HG03064 (cell line): ENCODE measurements around the gene RTP3.
"Not testable (repeated sequence)": the region's sequence is repeated elsewhere in the genome, so short reads cannot be mapped to it uniquely, and the experiment has no call there.

Source experiments
- ATAC-seq: cut with Tn5 transposase; IDR thresholded peaks from one replicate; pipeline ENCODE4 v1.9.1; 2021; ENCODE audit warnings: low read depth; ENCODE audit not compliant: unreplicated experiment

The RTP3 gene

GRCh38 chr3:46516521-46516920, 18.7 kb downstream of the RTP3 start:
- ATAC-seq: no peak

- ATAC-seq: no peak
These were observed 19.4 kb downstream of the RTP3 start for GRCh38 chr3:46517016-46517783.

GRCh38 chr3:46517784-46518181, 20.0 kb downstream of the RTP3 start:
- no peak for ATAC-seq

- ATAC-seq: no peak
These were observed 22.2 kb downstream of the RTP3 start for GRCh38 chr3:46519952-46520351.

- ATAC-seq: no peak
These were observed 22.8 kb downstream of the RTP3 start for GRCh38 chr3:46520531-46520930.

- ATAC-seq: no peak
These were observed 23.3 kb downstream of the RTP3 start for GRCh38 chr3:46521096-46521495.

GRCh38 chr3:46522201-46522600, 24.4 kb downstream of the RTP3 start:
- ATAC-seq: not testable (repeated sequence)

- ATAC-seq: no peak
These were observed 25.8 kb downstream of the RTP3 start for GRCh38 chr3:46523556-46523955.

- ATAC-seq: no peak
These were observed 26.2 kb downstream of the RTP3 start for GRCh38 chr3:46524008-46524407.

- ATAC-seq: no peak
These were observed 27.1 kb downstream of the RTP3 start for GRCh38 chr3:46524832-46525231.

- no peak for ATAC-seq
These were observed 29.5 kb downstream of the RTP3 start for GRCh38 chr3:46527239-46527638.

GRCh38 chr3:46533091-46533490, 35.3 kb downstream of the RTP3 start:
- ATAC-seq: no peak

- no peak for ATAC-seq
These were observed 38.0 kb downstream of the RTP3 start for GRCh38 chr3:46535746-46536145.

GRCh38 chr3:46536758-46537157, 39.0 kb downstream of the RTP3 start:
- no peak for ATAC-seq

GRCh38 chr3:46537316-46537715, 39.5 kb downstream of the RTP3 start:
- no peak for ATAC-seq

- ATAC-seq: no peak
These were observed 40.0 kb downstream of the RTP3 start for GRCh38 chr3:46537779-46538178.

GRCh38 chr3:46538425-46538802, 40.6 kb downstream of the RTP3 start:
- ATAC-seq: peak; percentile 3

- peak; percentile 67 for ATAC-seq
These were observed 41.1 kb downstream of the RTP3 start for GRCh38 chr3:46538803-46539442.

GRCh38 chr3:46539443-46540005, 41.7 kb downstream of the RTP3 start:
- no peak for ATAC-seq

- ATAC-seq: no peak
These were observed 42.8 kb downstream of the RTP3 start for GRCh38 chr3:46540550-46540949.

GRCh38 chr3:46541835-46542234, 44.1 kb downstream of the RTP3 start:
- no peak for ATAC-seq

GRCh38 chr3:46542344-46542743, 44.6 kb downstream of the RTP3 start:
- ATAC-seq: no peak
